Testis (tissue), 2 donors: ENCODE data around the gene SPACA6.

ENCODE experiments used
- POLR2A ChIP-seq: fragments of 450-650 bp; IDR thresholded peaks from one replicate; pipeline ENCODE4 v1.6.1; 2017; ENCODE audit warnings: antibody characterized with exemption, mild to moderate bottlenecking, moderate library complexity
- TF ChIP-seq, protein P1 (sequence below), 3 experiments: fragments of 450-650 bp in 2 of 3; fragments of 200-600 bp in 1 of 3; sonication (generic) in 1 of 3; IDR thresholded peaks; one replicate each; pipeline ENCODE4 v1.5.1; 2016 to 2019; ENCODE audit warnings: antibody characterized with exemption in 3 of 3, mild to moderate bottlenecking in 2 of 3, moderate library complexity in 1 of 3

DNA sequence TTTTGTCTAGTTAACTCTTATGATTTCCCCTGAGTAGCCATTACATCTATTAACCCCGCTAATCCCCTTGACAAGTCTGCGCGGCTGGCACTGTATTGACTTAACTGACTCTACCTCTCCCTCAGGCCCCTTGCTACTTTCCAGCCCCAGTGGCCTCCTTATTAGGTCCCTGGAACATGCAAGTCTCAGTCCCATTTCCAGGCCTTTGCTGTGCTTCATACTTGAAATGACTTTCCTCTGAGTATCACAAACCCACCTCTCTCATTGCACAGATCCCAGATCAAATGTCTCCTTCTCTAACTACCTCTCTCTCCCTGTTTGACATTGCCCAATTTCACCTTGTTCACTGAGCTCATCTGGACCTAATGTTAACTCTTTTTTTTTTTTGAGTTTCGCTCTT is 13.2 kb downstream of the SPACA6 start:
- TF ChIP-seq, protein P1, sequence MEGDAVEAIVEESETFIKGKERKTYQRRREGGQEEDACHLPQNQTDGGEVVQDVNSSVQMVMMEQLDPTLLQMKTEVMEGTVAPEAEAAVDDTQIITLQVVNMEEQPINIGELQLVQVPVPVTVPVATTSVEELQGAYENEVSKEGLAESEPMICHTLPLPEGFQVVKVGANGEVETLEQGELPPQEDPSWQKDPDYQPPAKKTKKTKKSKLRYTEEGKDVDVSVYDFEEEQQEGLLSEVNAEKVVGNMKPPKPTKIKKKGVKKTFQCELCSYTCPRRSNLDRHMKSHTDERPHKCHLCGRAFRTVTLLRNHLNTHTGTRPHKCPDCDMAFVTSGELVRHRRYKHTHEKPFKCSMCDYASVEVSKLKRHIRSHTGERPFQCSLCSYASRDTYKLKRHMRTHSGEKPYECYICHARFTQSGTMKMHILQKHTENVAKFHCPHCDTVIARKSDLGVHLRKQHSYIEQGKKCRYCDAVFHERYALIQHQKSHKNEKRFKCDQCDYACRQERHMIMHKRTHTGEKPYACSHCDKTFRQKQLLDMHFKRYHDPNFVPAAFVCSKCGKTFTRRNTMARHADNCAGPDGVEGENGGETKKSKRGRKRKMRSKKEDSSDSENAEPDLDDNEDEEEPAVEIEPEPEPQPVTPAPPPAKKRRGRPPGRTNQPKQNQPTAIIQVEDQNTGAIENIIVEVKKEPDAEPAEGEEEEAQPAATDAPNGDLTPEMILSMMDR (IDR thresholded peaks at IDR 0.05), result no peak
- TF ChIP-seq POLR2A, result no peak
